ENCODE data around the gene CYP27C1.

The CYP27C1 gene

DNA sequence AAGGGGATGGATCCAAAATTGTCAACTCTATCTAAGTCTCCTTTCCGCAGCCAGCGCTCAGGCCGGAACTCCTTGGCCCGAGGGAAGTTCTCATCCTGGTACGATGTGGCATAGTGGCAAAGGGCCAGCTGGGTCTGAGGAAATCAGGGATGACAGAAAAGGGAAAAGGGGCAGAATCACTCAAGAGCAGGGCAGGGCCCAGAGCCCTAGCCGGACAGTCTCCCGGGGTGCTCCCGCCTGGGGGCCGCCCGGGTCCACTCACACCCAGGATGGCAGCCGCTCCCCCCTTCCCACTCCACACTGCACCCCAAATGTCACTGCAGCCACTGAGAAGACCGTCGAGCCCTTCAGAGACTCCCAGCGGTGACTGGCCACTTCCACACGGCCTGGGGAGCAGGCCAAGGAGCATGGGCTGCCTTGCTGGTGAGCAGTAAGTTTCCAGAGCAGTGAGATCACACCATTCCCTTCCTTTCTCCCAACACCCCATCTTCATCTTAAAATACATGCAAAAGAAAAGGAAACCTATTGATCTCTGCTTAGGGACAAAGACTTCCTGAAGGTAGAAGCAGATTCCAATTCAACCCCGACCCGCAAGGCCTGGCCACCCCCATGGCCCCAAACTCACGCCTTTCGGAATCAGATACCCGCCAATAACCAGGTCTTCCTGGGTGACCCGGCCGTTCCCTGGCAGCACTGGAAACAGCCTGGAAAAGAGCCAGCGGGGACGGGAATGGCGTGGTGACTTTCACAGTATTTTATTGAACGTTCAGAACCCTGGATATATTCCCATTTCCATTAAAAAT, 26.7 kb downstream of the CYP27C1 start:
- DNase-seq (ENCODE audit: low read depth in 2 of 2), result no peak

DNA sequence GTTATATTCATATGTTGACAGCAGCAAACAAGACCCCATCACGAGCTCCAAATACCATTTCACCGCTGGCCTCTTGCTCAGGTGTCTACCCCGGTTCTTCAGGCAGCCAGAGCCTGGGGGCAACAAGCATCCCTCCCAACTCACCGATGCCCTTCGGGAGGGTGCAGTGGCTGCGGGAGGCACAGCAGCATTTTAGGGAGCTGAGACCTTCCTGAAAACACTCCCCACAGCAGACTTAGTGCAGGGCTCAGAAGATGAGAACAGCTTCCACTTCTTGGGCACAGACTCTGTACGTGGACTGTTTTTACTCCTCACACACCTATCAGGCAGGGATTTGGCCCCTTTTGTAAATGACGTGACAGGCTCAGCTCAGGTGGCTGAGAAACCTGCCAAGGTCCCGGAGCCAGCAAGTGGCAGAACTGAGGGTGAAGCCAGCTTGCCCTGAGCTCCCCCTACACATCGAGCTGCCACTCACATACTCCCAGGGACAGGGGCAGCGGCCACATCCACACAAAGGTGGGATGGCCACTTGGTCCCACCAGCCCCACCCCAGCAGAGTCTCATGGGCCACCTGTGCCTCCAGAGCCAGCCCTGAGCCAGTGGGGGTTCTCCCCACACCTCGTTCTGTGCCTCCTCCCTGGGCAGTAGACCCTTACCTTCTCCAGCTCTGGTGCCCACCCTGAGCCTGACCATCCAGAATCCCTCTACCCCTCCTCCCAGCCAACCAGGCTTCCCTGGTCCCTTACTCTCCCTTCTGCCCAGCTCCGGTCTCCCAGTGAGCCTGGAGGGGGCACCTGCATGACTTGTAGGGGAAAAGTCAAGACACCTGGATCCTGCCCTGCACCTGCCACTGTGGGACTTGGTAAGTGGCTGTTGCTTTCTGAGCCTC, 28.5 kb downstream of the CYP27C1 start:
- no peak for DNase-seq (ENCODE audit: low read depth in 2 of 2)

DNA sequence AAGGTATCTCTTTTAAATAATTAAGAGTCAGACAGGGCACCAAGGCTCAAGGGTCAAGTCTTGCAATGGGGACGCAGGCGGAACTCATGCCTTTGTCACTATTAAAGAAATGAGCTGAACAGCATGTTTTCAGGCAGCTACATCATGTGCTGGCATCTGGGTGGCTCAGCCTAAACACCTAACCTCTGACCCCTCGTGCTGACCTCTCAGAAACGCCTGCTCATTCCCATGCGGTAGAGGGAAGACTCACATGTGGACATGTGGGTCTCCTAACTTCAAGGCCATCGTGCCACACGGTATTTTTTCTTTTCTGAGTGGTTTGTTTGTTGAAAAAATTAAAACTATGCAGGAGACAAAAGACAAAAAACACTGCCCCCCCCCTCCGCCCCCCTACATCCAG, 31.3 kb downstream of the CYP27C1 start:
- DNase-seq (ENCODE audit: low read depth in 2 of 2), result no peak

DNA sequence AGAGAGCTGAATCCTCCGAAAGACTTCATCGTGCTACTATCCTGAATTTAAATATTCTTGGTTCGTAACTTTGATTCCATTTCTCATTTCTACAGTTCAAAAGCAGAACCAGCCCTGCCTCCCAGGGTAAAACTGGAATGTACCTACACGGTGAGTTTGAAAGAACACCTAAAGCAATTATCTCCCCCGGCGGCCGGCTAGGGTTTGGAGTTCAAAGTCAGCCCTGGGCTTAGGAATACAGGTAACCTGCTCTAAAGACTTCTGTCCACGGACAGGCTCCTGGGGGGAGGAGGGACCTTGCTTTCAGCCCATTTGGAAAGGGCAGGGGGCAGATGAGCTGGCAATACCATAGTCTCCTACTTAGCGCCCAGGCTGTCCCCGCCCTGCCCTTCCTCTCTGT, 32.3 kb downstream of the CYP27C1 start:
- DNase-seq (ENCODE audit: low read depth in 2 of 2), result no peak

DNA sequence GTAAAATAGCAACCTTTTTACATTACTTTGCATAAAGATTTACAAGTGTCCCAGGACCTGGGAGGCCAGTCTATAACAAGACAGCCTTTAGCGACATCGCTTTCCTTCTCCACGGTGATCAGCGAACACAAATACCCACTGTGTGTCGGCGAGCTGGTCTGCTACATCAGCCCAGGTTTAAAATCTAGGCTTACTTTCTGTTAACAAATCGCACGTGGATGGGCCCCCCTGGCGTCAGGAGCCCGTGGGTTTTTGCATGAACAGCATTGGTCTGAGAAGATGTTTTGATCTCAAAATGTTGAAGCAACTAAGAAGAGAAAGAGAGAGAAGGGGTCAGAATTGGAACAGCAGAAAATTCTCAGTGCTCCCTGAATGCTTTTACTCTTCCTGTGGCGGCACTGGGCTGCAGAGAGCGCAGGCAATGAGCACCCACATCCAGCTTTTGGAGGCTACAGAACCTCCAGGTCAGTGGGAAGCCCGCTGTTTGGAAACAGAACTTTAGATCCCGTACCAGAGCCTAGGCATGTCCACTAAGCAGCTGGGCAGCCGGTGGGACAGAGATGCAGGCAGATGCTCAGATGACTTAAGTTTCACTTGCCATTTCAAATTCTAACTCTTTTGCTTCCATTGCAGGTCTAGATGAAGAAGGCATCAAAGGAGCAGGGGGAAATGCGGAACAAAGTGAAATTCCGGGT, 32.9 kb downstream of the CYP27C1 start:
- DNase-seq (ENCODE audit: low read depth in 2 of 2), result no peak

DNA sequence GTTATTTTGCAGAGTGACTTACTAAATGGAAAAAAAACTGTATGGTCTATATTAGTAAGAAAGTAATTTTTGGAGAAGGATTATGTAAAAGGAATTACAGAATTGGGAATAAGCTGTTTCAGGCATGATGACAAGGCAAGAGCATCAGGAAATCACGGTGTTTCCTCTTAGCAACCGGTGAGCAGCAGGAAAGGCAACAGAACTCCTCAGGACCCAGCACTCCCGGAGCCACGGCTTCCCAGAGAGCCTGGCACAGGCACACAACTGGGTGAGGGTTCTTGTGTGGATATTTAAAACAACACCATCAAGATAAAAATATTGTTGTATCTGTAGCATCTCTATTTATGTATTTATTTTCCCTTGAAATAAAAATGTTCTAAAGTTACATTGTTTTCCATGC, 34.4 kb downstream of the CYP27C1 start:
- no peak for DNase-seq (ENCODE audit: low read depth in 2 of 2)

DNA sequence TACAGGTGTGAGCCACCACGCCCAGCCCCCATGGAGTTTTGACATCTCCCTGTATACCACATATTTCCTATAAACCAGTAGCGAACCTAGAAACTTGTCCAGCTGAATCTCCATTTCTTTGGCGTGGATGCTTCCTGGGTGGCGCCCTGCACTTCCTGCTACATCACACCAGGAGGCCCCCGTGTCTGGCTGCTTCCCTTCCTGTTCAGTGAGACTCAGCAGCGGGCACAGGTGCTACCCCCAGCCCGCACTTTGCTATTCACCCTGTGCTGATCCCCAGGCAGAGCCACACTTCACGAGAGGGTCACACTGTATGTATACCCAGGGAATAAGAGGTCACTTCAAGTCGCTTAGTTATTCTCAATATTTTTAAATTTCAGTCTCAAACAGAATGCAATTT, 35.0 kb downstream of the CYP27C1 start:
- no peak for DNase-seq (ENCODE audit: low read depth in 2 of 2)

DNA sequence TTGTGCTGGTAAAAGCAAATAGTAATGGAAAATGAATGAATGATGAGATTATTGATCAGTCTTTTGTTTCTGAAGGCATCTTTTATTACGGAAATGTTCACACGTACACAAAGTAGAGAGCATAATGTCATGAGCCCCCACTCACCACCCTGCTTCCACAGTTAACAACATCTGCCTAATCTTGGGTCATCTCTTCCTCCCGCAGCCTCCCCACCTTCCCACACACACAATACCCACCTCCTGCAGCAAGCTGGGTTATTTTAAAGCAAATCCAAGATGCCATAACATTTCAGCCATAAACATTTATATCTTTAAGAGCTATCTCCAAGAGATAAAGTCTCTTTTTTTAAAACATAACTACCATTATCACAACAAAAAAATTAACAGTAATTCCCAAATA, 36.3 kb downstream of the CYP27C1 start:
- no peak for DNase-seq (ENCODE audit: low read depth in 2 of 2)

DNA sequence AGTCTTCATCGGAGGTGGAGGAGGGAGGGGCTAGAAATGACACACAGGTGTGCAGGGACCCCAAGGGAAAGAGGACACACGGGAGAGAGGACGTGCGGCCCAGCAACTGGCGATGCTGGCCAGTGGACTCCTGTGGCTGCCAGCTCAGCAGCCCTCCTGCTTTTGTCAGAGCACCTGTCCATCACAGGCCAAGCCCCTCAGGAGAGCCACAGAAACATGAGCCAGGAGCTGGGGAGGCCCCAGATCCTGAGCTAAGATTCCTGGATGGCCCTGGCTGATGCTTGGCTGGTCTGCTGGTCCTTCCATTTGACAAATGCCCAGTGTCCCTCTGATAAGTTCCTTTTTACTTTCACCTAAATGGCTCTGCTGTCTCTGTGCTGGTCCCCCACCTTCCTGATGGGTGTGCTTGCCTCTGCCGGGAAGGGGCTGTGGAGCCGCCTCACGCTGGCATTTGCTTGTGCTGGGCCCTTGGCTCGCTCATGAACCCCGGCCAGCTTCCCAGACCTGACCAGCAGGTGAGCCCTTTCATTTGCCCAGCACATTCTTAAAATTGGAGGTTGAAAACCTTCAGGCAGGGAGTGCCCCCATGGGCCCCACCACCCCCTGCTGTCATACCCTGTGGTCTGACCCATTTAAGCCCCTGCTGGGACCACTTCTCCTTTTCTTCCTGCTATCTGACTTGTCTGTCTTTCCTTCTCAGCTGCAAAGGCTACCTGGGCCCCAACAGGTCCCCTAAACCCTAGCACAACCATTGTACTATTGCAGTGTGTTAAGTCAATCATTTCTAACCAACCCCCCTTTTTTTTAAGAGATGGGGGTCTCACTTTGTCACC, 37.3 kb downstream of the CYP27C1 start:
- no peak for DNase-seq (ENCODE audit: low read depth in 2 of 2)

DNA sequence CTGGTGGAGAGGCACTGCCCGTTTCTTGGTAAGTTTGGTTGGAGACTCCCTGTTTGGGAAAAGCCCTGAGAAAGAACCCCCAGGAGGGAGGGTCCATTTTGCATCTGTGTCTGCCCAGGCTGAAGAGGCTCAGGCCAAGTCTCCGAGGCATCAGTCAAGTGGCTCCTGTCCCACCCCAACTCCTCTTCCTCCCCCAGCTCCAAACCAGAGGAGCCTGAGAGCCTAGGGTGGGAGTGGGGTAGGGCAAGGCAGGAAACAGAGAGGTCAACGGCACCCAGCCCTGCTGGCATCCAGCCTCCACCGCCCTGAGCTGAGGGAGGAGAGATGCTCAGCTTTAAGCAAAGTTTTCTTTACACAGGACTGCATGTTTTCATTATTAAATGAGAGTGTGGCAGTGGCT, 38.2 kb downstream of the CYP27C1 start:
- no peak for DNase-seq (ENCODE audit: low read depth in 2 of 2)

DNA sequence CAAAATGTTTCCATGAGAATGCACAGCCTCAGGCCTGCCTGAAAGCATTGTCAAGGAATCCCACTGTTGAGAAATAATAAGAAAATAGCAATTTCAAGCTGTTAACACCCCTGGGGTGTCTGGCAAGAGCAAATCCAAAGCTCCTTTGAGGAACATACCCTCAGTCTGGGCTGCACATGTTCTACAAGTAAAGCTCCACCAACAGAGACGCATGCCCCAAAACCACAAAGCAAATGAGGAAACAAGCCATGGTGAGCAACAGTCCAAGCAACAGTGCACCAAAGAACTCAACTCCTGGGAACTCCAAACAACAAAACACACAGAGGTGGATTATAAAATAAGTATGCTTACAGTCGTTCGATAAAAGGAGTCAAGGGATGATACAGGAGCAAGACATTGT, 40.3 kb downstream of the CYP27C1 start:
- no peak for DNase-seq (ENCODE audit: low read depth in 2 of 2)

DNA sequence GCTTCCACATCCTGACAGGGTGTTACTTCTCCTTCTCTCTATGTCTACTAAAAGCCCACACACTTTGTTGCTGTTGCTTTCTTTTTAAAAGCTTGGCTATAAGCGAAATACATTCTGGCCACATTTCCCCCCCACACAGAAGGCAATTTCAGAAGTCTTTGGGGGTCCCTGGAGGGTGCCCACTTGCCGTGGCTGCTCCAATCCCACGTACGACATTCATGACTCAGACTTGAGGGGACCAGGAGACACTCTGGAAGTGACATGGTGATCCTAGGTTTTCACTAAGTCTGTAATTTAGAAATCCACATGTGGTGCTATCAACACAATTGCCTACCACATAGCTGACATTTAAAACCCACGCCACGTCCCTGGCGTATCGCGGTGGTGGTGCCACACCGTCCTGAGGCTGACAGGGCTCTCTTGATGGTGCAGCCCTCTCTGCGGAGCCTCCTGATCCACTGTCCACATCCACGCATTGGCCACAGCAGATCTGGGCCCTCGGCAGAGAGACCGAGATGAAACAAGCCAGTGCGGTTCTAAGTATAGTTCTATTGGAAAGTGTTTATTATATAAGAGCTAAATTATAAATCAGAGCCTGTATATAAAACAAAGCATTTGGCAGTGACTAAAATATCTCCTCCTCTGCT, 42.4 kb downstream of the CYP27C1 start:
- DNase-seq (ENCODE audit: low read depth in 2 of 2), result no peak

DNA sequence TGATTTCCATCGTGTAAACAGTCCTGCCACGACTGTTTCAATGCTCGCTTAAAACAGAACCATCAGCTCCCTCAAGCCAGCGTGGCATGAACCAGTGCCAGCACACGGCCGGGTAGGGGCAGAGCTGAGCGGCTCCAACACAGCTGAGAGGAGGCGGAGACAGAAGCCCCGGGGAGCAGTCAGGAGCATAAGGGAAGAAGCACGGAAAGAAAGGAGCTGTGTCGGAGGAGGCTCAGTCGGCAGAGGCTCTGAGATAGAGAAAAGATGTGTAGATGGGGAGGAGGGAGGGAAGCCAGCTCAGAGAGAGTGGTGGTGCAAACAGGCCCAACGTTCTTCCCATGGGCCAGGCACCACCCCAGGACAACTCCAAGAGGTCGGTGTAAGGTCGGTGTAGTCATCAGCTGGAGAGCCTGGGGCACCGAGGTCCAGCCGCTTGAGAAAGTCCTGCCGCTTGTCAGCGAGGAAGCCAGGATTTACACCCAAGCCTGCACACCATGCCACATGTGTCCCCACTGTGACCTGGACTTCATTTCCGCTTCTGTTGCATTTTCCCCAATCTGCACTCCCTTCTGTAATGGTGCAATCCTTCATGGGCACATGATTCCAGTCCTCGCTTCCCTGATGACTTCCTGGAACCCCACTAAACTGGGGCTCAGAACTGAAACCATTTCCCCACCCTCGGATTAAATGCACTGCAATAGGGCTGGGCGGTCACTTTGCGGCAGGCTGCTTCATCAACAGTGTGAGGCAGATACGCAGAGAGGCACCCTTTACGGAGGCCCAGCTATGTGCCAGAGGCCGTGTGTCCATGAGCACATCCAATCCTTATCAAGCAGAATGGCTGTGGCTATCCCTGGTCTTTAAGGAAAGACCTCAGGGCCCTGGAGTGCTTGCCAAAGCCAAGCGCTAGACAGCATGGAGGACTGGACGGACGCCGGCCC, 43.5 kb downstream of the CYP27C1 start:
- no peak for DNase-seq (ENCODE audit: low read depth in 2 of 2)

DNA sequence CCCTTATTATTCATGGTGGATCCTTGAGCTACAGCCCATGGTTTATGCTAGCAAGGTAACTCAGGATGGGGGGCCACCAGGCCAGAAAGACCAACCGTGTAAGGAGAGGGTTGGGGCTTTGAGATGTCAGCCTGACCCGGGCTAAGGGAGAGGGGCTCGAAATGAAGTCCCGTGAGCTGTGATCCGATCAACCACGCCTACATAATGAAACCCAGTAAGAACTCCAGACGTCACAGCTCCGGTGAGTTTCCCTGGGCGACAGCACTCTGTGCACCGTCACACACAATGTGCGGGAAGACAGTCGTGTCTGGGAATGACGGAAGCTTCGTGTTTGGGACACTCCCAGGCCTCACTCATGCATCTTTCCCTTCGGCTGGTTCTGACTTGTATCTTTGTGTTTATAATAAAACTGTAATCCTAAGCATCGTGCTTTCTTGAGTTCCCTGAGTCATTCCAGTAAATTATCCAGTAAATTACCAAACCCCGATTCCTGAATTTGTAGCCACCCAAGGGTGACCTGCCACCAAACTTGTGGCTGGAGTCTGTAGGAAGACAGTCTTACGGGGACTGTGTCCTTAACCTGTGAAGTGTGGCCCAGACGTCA, 44.2 kb downstream of the CYP27C1 start:
- no peak for DNase-seq (ENCODE audit: low read depth in 2 of 2)

DNA sequence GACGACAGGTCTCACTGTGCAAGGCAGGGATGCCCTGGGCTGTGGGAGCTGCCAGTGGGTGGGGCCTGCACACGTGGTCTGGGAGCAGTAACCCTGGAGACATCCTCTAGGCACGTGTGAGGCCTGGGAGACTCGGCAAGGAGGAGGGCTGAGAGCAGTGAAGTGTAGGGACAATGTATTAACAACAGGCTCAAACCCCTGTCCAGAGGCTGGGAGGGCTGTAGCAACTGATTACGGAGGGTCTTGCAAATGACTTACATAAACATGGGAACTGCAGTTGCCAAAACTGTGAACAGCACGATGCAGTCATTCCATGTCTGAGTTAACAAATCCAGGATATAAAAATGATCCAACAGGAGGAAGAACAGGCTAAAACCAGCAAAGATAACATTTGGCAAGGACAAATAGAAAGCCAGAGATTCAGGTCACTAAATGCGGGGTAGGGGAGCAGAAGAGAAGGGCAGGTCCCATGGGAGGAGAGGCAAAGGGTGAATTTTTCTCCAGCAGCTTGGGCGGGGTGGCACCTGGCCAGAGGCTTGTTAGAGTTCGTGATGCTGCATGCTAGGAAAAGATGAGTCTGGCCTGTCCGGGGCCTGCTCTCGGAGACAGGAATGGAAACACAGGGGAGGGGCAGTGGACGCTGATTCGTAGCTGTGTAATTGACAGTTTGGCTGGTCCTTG, 44.9 kb downstream of the CYP27C1 start:
- no peak for DNase-seq (ENCODE audit: low read depth in 2 of 2)

DNA sequence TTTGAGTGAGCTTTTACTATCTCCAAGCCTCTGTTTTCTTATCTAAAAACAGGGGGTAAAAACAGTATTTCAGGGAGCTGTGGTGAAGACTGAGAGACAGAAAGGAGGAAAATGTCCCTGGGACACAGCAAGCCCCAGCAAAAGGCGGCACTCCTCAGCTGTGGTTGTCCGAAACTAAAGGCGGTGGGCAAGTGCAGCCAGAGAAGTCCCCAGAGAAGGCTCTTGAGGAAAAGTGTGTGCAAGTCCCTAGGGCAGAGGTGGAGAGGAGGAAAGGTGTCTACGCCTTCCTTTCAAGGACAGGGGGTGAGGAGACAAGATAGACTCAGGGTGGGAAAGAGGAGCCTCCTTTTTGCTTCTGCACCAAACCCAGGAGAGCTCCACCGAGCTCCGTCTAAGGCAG, 45.5 kb downstream of the CYP27C1 start:
- DNase-seq (ENCODE audit: low read depth in 2 of 2), result no peak

DNA sequence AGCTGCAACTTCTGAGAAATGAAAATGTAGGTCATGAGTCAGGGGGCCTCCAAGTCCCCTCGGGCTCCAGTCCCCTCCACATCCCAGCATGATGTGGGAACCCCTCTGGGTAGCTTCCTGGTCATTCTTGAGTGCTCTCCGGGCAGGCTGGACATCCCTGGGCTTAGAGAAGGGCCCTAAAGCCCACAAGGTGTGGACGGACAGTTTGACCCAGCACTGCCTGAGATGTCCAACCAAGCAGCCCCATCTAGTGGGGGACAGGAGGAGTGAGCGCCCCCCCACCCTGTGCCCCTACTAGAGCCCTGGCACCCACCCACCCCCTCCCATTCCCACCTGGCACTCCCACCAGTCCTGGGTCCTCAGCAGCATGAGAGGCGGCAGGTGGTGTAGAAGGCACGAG, 46.0 kb downstream of the CYP27C1 start:
- DNase-seq (ENCODE audit: low read depth in 2 of 2), result no peak

DNA sequence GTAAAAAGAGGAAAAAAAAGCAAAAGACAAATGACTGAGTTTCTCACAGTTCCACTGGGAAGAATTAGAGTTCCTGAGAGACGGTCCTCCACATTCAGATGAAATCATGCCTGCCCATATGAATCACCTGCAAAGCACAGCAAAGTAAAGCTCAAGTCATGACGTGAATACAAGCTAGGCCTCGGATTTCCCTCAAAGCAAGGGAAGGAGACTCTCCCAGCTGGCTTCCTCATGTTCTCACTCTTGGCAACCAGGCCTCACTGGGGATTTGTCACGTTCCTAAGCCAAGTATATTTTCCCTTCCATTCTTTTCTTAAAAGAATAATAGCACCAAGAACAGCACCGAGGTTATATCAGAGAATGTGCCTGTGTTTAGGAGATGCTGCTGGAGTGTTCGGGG, 47.0 kb downstream of the CYP27C1 start:
- DNase-seq (ENCODE audit: low read depth in 2 of 2), result no peak

DNA sequence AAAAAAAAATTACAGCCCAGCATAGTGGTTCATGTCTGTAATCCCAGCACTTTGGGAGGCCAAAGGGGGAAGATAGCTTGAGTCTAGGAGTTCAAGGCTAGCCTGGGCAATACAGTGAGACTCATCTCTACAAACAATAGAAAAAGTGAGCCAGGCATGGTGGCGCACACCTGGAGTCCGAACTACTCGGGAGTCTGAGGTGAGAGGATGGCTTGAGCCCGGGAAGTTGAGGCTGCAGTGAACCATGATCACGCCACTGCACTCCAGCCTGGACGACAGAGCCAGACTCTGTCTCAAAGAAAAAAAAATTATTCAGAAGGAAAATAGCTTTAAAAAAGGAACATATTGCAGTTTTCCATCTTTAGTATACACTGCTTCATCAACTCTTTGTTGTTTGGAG, 47.8 kb downstream of the CYP27C1 start:
- DNase-seq (ENCODE audit: low read depth in 2 of 2), result no peak
